ENCODE data around the gene ZPBP2. TPM values are rescaled to one million over a fixed set of nuclear protein-coding genes. Genes with fewer than 3 reads are reported as not detected.

ZPBP2 gene, protein sequence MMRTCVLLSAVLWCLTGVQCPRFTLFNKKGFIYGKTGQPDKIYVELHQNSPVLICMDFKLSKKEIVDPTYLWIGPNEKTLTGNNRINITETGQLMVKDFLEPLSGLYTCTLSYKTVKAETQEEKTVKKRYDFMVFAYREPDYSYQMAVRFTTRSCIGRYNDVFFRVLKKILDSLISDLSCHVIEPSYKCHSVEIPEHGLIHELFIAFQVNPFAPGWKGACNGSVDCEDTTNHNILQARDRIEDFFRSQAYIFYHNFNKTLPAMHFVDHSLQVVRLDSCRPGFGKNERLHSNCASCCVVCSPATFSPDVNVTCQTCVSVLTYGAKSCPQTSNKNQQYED
- total RNA-seq (2014; rRNA removed; shearing (Covaris generic); ENCODE audit: low replicate concordance): not detected in 2 replicates

DNA sequence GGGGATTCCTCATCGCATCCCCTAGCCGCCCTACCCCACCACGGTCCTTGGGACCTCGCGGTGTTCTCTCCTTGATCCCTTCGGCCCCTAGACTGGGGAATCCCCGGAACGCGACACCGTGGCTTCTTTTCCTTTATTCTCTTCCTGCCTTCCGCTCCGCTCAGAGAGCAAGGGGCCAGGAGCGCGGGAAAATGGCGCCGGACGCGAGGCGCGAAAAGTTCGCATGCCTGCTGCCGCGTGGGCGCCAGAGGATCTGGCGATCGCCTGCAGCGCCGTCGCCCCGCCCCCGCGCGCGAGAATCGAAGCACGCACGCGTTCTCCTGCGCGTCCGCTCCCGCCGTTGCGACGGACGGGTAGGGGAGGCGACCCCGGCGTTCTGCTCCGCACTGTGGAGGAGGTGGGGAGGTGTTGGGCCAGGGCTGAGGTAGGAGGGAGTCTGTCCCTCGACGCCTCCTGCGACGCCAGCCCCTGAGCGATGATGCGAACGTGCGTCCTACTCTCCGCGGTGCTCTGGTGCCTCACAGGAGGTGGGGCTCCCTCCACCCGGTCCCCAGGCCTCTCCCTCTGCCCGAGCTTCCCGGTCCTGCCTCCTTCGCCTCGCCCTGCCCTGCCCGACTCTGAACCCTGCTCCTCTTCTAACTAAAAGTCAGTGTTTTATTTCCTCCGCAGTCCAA, at the start of gene ZPBP2:
Gene ZPBP2, plus strand, starts transcription at position 323 of the 674 bp plus-strand sequence. Its CDS starts 153 bp downstream, at position 476.
- DNase-seq: no peak
- Histone ChIP-seq H3K9me3 (no peaks in the 10 kb centered on the region), H3K27me3 (peaks cover 41% of the 10 kb centered on the region), H3K36me3 (no peaks in the 10 kb centered on the region), H3K4me3 (no peak within 1 kb of the TSS)

DNA sequence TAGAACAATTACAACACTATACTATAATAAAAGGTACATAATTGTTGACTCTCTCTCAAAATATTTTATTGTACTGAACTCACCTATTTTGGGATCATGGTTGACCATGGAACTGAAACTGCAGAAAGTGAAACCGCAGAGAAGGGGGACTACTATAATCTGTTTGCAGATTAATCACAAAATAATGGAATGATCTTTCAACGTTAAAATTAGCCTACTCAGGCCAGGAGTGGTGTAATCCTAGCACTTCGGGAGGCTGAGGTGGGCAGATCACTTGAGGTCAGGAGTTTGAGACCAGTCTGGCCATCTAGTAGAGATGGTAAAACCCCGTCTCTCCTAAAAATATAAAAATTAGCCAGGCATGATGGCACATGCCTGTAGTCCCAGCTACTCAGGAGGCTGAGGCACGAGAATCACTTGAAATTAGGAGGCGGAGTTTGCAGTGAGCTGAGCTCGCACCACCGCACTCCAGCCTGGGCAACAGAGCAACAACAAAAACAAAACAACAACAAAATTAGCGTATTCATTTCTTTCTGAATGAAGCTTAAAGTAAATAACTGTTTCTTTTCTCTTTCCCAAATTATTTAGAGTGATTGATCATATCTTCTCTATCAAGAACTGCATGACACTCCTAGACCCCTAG, 49.5 kb upstream of the ZPBP2 start:
- no peak for DNase-seq

DNA sequence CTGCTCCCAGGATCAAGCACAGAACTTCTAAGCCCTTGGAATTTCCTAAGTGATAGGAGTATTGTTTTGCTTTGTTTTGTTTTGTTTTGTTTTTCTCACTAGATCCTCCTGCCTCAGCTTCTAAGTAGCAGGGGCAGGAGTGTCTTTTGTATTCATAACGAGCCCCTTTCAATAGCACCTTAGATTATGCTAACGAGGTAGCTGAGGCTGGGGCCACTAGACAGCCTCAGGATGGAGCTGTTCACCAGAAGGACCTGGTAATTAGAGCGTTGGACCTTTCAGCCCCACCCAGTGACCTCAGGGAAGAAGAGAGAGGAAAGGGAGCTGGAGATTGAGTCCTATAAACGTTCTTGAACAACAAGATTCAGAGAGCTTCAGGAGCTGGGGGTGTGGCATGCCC, 47.5 kb upstream of the ZPBP2 start:
- Histone ChIP-seq H3K36me3 (no peaks in the 10 kb centered on the region), H3K4me3 (no peak overlapping the region), H3K9me3 (peaks cover 15% of the 10 kb centered on the region), H3K27me3 (peaks cover 18% of the 10 kb centered on the region)
- DNase-seq: no peak

More for the DNA sequence above, 49.5 kb upstream of the ZPBP2 start:
- H3K36me3 ChIP-seq: no peaks in the 10 kb centered on the region
- H3K9me3 ChIP-seq: peaks cover 6% of the 10 kb centered on the region
- peaks cover 13% of the 10 kb centered on the region for H3K27me3 ChIP-seq
- H3K4me3 ChIP-seq: no peak overlapping the region

DNA sequence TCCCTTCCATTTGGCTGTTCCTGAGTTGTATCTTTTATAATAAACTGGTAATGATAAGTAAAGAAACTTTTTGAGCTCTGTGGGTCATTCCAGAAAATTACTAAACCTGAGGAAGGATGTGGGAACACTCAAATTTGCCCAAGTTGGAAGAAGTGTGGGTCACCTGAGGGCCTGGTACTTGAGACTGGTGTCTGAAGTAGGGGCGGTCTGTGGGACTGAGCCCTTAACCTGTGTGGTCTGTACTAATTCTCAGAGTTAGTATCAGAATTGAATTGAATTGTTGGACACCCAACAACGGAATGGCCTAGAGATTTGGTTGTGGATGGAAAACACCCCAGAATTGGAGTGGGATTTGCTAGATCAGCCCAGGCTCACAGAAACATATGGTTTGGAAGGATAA, 47.0 kb upstream of the ZPBP2 start:
- no peak for DNase-seq
- H3K36me3 ChIP-seq: no peaks in the 10 kb centered on the region
- H3K9me3 ChIP-seq: peaks cover 19% of the 10 kb centered on the region
- H3K27me3 ChIP-seq: peaks cover 18% of the 10 kb centered on the region
- no peak overlapping the region for H3K4me3 ChIP-seq

DNA sequence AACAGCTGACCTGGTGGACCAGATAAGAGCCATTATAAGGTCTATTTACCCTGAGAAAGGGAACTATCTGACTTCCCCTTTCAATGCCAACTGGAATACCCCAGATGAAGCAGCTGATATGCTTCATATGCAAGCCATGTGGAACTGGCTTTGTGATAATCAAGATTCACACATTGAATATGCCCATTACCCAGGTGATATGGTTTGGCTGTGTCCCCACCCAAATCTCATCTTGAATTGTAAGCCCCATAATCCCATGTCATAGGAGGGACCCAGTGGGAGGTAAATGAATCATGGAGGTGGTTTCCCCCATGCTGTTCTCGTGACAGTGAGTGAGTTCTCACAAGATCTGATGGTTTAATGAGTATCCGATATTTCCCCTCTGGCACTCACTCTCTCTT, 46.0 kb upstream of the ZPBP2 start:
- peaks cover 19% of the 10 kb centered on the region for H3K9me3 ChIP-seq
- no peak overlapping the region for H3K4me3 ChIP-seq
- no peak for DNase-seq
- H3K27me3 ChIP-seq: peaks cover 18% of the 10 kb centered on the region
- no peaks in the 10 kb centered on the region for H3K36me3 ChIP-seq

DNA sequence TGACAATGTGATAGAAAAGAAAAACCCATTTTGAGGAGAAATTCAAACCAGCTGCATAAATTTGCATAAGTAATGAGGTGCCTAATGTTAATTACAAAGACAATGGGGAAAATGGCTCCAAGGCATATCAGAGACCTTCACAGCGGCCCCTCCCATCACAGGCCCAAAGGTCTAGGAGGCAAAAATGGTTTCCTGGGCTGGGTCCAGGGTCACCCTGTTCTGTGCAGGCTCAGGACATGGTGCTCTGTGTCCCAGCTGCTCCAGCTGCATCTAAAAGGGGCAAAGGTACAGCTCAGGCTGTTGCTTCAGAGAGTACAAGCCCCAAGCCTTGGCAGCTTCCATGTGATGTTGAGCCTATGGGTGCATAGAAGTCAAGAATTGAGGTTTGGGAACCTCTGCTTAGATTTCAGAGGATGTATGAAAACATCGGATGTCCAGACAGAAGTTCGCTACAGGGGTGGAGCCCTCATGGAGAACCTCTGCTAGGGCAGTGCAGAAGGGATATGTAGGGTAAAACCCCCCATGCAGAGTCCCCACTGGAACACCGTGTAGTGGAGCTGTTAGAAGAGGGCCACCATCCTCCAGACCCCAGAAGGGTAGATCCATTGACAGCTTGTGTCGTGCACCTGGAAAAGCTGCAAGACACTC, 44.5 kb upstream of the ZPBP2 start:
- Histone ChIP-seq H3K4me3 (no peak overlapping the region), H3K27me3 (peaks cover 18% of the 10 kb centered on the region), H3K9me3 (peaks cover 19% of the 10 kb centered on the region), H3K36me3 (no peaks in the 10 kb centered on the region)
- no peak for DNase-seq

DNA sequence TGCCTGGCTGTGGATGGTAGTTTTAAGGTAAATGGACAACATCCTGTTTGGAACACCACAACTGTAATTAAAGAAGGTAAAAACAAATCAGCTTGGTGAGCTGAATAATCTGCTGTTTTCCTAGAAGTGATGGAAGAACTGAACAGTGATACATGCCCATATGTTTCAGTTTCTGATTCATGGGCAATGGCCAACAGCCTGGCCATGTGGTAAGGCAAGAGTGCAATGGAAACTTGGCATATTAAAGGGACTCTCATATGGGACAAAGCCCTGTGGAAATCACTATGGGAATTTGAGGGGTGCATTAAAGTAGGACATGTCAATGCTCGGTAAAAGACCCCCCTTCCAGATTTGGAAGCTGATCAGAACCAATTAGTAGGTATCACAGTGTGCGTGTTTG, 41.7 kb upstream of the ZPBP2 start:
- H3K9me3 ChIP-seq: peaks cover 19% of the 10 kb centered on the region
- peaks cover 14% of the 10 kb centered on the region; the same call in 1 of the 2 replicates for H3K27me3 ChIP-seq
- H3K4me3 ChIP-seq: no peak overlapping the region
- DNase-seq: no peak
- no peaks in the 10 kb centered on the region for H3K36me3 ChIP-seq

DNA sequence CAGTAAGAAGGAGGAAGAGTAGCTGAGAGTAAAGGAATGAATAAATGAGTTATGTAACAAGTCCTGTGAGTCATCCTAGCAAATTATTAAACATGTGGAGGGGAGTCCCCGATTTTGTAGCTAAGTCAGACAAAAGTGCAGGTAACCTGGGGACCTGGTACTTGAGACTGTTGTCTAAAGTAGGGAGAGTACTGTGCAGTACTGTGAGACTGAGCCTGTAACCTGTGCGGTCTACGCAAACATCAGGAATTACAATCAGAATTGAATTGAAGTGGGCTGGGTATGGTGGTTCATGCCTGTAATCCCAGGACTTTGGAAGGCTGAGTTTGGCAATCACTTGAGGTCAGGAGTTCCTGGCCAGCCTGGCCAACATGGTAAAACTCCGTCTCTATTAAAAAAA, 39.6 kb upstream of the ZPBP2 start:
- no peak for DNase-seq
- H3K9me3 ChIP-seq: peaks cover 18% of the 10 kb centered on the region
- H3K27me3 ChIP-seq: peaks cover 20% of the 10 kb centered on the region
- no peak overlapping the region for H3K4me3 ChIP-seq
- H3K36me3 ChIP-seq: no peaks in the 10 kb centered on the region

DNA sequence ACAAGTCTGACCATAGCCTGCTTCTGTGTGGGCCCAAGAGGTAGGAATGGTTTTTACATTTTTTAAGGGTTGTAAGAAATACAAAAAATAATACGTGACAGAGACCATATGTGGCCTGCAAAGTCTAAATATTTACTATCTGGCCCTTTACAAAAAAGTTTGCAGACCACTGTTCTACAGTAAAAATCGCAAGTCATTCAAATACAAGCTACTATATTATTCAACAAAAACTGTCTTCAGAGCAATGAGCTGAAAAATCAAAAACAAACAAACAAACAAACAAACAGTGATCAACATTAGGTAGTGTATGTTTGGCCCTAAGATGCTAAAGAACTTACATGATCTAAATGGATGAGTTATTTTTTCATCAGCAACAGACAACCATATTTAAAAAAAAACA, 36.4 kb upstream of the ZPBP2 start:
- peaks cover 8% of the 10 kb centered on the region for H3K9me3 ChIP-seq
- peaks cover 24% of the 10 kb centered on the region for H3K27me3 ChIP-seq
- H3K4me3 ChIP-seq: no peak overlapping the region
- no peaks in the 10 kb centered on the region for H3K36me3 ChIP-seq
- DNase-seq: no peak

DNA sequence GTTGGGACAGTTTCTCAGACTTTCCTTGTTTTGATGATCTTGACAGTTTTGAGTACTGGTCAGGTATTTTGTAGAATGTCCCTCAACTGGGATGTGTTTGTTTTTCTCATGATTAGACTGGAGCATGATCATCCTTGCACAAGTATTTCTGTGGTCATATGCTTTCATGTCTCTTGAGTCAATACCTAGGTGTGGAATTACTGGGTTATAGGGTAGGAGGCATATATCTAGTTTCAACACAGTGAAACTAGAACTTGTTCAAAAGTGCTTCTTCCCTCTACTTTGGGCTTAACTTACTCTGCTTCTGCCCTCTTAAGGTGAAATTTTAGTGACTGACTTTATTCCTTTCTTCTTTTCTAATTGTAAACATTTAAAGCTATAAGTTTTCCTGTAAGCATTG, 34.0 kb upstream of the ZPBP2 start:
- H3K27me3 ChIP-seq: peaks cover 24% of the 10 kb centered on the region
- H3K4me3 ChIP-seq: no peak overlapping the region
- DNase-seq: no peak
- no peaks in the 10 kb centered on the region for H3K36me3 ChIP-seq
- peaks cover 17% of the 10 kb centered on the region for H3K9me3 ChIP-seq

DNA sequence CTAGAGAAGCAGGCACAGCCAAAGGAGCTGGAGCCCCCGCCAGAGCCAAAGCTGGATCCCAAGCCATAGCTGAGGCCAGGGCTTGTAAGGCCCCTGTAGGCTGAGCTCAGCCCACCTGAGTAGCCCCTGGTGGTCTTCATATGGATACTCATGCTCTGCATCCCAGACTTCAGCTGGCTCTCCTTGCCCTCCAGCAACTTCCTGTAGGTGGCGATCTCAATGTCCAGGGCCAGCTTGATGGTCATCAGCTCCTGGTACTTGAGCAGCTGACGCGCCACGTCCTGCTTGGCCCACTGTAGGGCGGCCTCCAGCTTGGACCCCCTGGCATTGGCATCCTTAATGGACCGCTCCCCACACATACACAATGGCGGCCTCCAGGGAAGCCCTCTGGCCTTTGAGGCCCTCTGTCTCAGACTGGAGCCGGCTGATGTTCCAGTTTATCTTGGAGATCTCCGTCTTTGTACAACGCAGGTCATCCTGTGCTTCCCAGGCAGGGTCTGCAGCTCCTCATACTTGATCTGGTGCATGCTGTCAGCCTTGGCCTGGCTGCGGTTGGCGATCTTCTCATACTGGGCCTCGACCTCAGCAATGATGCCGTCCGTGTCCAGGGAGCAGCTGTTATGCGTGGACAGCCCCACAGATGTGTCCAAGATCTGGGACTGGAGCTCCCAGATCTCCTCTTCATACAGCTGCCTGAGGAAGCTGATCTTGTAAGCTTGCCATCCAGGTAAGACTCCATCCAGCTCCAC, 32.8 kb upstream of the ZPBP2 start:
- no peak for DNase-seq
- H3K27me3 ChIP-seq: peaks cover 16% of the 10 kb centered on the region
- no peak overlapping the region for H3K4me3 ChIP-seq
- H3K36me3 ChIP-seq: no peaks in the 10 kb centered on the region
- H3K9me3 ChIP-seq: peaks cover 17% of the 10 kb centered on the region

DNA sequence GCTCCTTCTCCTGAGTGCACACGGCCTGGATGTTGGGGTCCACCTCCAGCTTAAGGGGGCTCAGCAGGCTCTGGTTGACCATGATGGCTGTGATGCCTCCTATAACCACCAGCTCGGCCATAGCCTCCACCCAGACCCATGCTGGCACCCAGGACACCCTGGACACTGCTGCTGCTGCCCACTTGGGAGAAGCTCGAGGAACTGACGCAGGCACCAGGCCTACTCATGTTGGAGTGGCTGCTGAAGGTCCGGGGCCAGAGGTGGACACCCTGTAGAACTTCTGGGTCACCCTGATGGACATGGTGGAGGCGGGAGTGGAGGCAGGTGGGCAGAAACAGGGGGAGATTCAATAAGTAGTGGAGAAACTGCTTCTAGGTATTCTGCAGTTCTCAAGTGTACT, 31.9 kb upstream of the ZPBP2 start:
- DNase-seq: no peak
- Histone ChIP-seq H3K36me3 (no peaks in the 10 kb centered on the region), H3K4me3 (no peak overlapping the region), H3K27me3 (peaks cover 16% of the 10 kb centered on the region), H3K9me3 (peaks cover 17% of the 10 kb centered on the region)

DNA sequence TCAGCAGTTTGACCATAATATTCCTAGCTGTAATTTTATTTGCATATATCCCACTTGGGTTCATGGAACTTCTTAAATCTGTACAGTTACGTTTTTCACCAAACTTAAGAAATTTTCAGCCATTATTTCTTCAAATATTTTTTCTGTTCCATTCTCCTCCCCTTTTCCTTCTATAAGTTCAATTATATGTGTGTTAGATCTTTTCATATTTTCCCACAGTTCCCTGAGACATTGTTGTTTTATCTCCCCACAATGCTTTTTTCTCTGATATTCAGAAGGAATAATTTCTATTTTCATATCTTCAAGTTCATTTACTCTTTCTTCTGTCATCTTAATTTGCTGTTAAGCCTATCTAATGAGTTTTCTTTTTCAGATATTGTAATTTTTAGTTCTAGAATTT, 29.9 kb upstream of the ZPBP2 start:
- Histone ChIP-seq H3K4me3 (no peak overlapping the region), H3K9me3 (peaks cover 17% of the 10 kb centered on the region), H3K36me3 (no peaks in the 10 kb centered on the region), H3K27me3 (peaks cover 22% of the 10 kb centered on the region)
- no peak for DNase-seq

DNA sequence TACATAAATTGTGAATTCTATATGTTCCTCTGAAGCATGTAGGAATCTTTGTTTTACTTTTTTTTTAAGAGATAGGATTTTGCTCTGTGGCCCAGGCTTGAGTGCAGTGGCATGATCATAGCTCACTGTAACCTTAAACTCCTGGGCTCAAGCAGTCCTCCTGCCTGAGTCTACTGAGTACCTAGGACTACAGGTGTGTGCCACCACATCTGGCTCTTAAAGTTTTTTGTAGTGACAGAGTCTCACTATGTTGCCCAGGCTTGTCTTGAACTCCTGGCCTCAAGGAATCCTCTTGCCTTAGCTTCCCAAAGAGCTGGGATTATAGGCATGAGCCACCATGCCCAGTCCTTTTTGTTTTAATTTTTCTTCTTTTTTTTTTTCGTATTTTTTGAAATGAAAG, 29.2 kb upstream of the ZPBP2 start:
- Histone ChIP-seq H3K27me3 (peaks cover 22% of the 10 kb centered on the region), H3K36me3 (no peaks in the 10 kb centered on the region), H3K9me3 (peaks cover 11% of the 10 kb centered on the region), H3K4me3 (no peak overlapping the region)
- no peak for DNase-seq

DNA sequence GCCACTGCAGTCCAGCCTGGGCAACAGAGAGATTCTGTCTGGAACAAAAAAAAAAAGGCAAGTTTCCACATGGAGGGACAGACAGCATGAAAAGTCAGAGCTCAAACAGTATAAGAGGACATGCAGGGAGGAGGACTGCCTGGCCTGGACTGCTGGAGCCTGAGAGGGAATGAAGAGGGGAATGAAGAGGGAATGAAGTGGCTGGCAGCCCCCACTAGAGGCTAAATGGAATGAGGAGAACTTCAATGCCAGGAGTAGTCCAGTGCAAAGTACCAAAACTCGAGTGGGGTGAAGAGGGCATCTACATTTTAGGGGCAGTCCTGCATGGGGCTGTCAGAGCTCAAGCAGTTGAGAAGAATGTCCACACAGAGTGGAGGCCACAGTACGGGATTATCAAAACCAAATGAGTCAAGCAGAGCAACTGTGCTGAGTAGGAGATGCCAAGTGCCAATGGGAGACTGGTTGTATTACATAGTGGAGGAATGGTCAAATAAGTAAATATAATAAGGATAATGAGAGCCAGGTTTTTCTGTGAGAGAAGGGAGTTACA, 26.8 kb upstream of the ZPBP2 start:
- H3K9me3 ChIP-seq: peaks cover 9% of the 10 kb centered on the region
- H3K27me3 ChIP-seq: peaks cover 35% of the 10 kb centered on the region
- no peak overlapping the region for H3K4me3 ChIP-seq
- H3K36me3 ChIP-seq: no peaks in the 10 kb centered on the region
- DNase-seq: no peak
